SH-SY5Y (cell line): ENCODE measurements around the gene HOXA6.

Experiments
- GATA2 ChIP-seq: IDR thresholded peaks from 2 replicates; pipeline ENCODE4 v1.6.1; 2011; ENCODE audit warnings: mild to moderate bottlenecking, low read depth, low read length
- GATA3 ChIP-seq: IDR thresholded peaks from 2 replicates; pipeline ENCODE4 v1.6.1; 2011; ENCODE audit warnings: low read depth, mild to moderate bottlenecking, low read length, moderate library complexity

- no peak for TF ChIP-seq GATA3
- TF ChIP-seq GATA2 = no peak
Observed at GRCh38 chr7:27176962-27177794, 29.6 kb upstream of the HOXA6 start.
